Osteoblast (primary cell): ENCODE results near the gene CEBPA. TPM values are rescaled to one million over a fixed set of nuclear protein-coding genes. Genes with fewer than 3 reads are reported as not detected.

Experiments
- DNase-seq: peaks from one replicate; pipeline ENCODE4 v3.0.0; 2011; ENCODE audit warnings: low spot score, mixed read lengths; ENCODE audit not compliant: insufficient read length; ENCODE audit errors: missing footprints
- H2AFZ ChIP-seq: 2 replicates; pipeline ENCODE4 v1.6.0; 2011; ENCODE audit warnings: mild to moderate bottlenecking, low read length
- H3K27ac ChIP-seq: 2 replicates; pipeline ENCODE4 v1.5.1; 2011; ENCODE audit warnings: mild to moderate bottlenecking, low read depth, low read length, moderate library complexity
- H3K27me3 ChIP-seq: 2 replicates; pipeline ENCODE4 v1.6.0; 2012; ENCODE audit warnings: mild to moderate bottlenecking, control low read depth, inconsistent platforms, low read length, moderate library complexity; ENCODE audit not compliant: insufficient read depth
- H3K36me3 ChIP-seq: 2 replicates; pipeline ENCODE4 v1.5.1; 2011; ENCODE audit warnings: mild to moderate bottlenecking, low read length, control low read depth, moderate library complexity; ENCODE audit not compliant: insufficient read depth
- H3K4me1 ChIP-seq: 2 replicates; pipeline ENCODE4 v1.5.1; 2011; ENCODE audit warnings: mild to moderate bottlenecking, low read length, control low read depth, moderate library complexity; ENCODE audit not compliant: insufficient read depth
- H3K4me2 ChIP-seq: 2 replicates; pipeline ENCODE4 v1.6.0; 2011; ENCODE audit warnings: mild to moderate bottlenecking, low read length; ENCODE audit not compliant: insufficient read depth
- H3K4me3 ChIP-seq: fragments of 200-600 bp; sonication (generic); 3 replicates; pipeline ENCODE4 v1.5.1; 2012; ENCODE audit warnings: mild to moderate bottlenecking, low read length, inconsistent platforms; ENCODE audit not compliant: insufficient read depth
- H3K79me2 ChIP-seq: 2 replicates; pipeline ENCODE4 v1.6.0; 2012; ENCODE audit warnings: mild to moderate bottlenecking, low read length, control low read depth, inconsistent platforms; ENCODE audit not compliant: insufficient read depth
- H3K9me3 ChIP-seq: 2 replicates; pipeline ENCODE4 v1.5.1; 2011; ENCODE audit warnings: low read depth, low read length, control low read depth
- H4K20me1 ChIP-seq: 2 replicates; pipeline ENCODE4 v1.6.0; 2012; ENCODE audit warnings: mild to moderate bottlenecking, low read length, control low read depth; ENCODE audit not compliant: insufficient read depth
- total RNA-seq: library from RNA; depleted of rRNA; stranded (reverse); fragments of >200 nt; gene quantifications from 2 replicates; pipeline ENCODE4 v1.2.3, GENCODE V29; 2012
- TF ChIP-seq, protein P1 (sequence below): IDR thresholded peaks from 2 replicates; pipeline ENCODE4 v1.5.1; 2011; ENCODE audit warnings: mild to moderate bottlenecking, low read depth, low read length, moderate library complexity; ENCODE audit errors: extremely low read depth

The CEBPA gene
- total RNA-seq, 1 donor, result 3.6 TPM

DNA sequence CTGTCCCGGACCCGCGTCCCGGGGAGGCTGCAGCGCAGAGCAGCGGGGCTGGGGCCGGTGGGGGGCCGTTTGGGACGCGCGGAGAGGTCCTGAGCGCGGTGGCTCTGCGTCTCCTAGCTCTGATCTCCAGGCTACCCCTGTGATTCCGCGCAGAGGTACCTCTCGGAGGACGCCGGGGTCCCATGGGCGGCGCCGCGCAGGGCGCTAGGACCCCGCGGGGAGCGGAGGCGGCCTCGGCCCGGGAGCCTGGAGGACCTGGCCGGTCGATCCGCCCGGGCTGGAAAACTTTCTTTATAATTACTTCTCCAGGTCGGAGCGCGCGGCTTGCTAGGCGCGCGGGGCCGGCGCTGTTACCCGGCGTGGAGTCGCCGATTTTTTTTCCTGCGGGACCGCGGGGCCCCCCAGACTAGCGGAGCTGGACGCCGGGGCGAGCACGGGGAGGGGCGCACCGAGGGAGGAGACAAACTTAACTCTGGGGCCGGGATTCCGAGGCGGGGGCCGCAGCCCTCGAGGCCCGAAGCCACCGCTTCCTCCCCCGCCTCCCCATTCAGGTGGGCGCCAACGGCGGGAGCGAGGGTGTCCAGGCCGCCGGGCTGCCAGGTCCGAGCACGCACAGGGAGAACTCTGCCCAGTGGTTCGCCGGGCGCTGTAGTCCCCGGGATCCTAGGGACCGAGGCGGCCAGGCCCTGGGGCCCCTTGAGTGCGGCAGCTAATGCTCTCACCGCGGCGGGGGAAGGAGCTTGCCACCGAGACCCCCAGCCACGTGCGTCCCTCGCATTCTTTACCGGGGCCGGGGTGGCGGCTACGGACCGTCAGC lies 848 bp upstream of the CEBPA start:
- Histone ChIP-seq H3K79me2 (no peaks in the 10 kb centered on the region), H3K4me2 (peak overlapping the region; percentile 78), H3K27ac (no peak overlapping the region), H2AFZ (peak overlapping the region; percentile 65), H3K4me1 (peaks cover 4% of the 10 kb centered on the region), H4K20me1 (no peaks in the 10 kb centered on the region), H3K4me3 (peak overlapping the region; percentile 76), H3K9me3 (no peaks in the 10 kb centered on the region), H3K27me3 (peaks cover 52% of the 10 kb centered on the region), H3K36me3 (no peaks in the 10 kb centered on the region)
- TF ChIP-seq, protein P1, sequence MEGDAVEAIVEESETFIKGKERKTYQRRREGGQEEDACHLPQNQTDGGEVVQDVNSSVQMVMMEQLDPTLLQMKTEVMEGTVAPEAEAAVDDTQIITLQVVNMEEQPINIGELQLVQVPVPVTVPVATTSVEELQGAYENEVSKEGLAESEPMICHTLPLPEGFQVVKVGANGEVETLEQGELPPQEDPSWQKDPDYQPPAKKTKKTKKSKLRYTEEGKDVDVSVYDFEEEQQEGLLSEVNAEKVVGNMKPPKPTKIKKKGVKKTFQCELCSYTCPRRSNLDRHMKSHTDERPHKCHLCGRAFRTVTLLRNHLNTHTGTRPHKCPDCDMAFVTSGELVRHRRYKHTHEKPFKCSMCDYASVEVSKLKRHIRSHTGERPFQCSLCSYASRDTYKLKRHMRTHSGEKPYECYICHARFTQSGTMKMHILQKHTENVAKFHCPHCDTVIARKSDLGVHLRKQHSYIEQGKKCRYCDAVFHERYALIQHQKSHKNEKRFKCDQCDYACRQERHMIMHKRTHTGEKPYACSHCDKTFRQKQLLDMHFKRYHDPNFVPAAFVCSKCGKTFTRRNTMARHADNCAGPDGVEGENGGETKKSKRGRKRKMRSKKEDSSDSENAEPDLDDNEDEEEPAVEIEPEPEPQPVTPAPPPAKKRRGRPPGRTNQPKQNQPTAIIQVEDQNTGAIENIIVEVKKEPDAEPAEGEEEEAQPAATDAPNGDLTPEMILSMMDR, result no peak
- DNase-seq, result peak; percentile 96

DNA sequence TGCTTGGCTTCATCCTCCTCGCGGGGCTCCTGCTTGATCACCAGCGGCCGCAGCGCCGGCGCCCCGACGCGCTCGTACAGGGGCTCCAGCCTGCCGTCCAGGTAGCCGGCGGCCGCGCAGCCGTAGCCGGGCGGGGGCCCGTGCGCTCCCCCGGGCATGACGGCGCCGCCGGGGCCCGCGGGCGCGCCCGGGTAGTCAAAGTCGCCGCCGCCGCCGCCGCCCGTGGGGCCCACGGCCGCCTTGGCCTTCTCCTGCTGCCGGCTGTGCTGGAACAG lies 497 bp downstream of the CEBPA start:
- Histone ChIP-seq H4K20me1 (no peaks in the 10 kb centered on the region), H3K27ac (no peak overlapping the region), H3K79me2 (no peaks in the 10 kb centered on the region), H3K4me3 (peak overlapping the region; percentile 76), H3K36me3 (no peaks in the 10 kb centered on the region), H3K27me3 (peaks cover 59% of the 10 kb centered on the region), H3K4me2 (peak overlapping the region; percentile 66), H3K9me3 (no peaks in the 10 kb centered on the region), H3K4me1 (peaks cover 4% of the 10 kb centered on the region), H2AFZ (no peak overlapping the region)
- no peak for DNase-seq
- TF ChIP-seq, protein P1, result no peak

DNA sequence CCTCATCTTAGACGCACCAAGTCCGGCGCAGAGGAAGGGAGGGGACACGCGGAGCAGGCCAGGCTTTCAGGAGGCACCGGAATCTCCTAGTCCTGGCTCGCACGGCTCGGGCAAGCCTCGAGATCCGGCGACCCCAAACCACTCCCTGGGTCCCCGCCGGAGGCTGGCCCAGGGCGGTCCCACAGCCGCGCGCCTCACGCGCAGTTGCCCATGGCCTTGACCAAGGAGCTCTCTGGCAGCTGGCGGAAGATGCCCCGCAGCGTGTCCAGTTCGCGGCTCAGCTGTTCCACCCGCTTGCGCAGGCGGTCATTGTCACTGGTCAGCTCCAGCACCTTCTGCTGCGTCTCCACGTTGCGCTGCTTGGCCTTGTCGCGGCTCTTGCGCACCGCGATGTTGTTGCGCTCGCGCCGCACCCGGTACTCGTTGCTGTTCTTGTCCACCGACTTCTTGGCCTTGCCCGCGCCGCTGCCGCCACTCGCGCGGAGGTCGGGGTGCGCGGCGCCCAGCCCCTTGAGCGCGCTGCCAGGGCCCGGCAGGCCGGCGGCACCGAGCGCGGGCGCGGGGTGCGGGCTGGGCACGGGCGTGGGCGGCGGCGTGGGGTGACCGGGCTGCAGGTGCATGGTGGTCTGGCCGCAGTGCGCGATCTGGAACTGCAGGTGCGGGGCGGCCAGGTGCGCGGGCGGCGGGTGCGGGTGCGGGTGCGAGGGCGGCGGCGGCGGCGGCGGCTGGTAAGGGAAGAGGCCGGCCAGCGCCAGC lies 1.0 kb downstream of the CEBPA start:
- DNase-seq, result peak; percentile 78
- Histone ChIP-seq H3K27me3 (peaks cover 59% of the 10 kb centered on the region), H3K4me2 (no peak overlapping the region), H3K36me3 (no peaks in the 10 kb centered on the region), H4K20me1 (no peaks in the 10 kb centered on the region), H3K4me1 (peaks cover 4% of the 10 kb centered on the region), H3K4me3 (peak overlapping the region; percentile 25), H2AFZ (no peak overlapping the region), H3K9me3 (no peaks in the 10 kb centered on the region), H3K79me2 (no peaks in the 10 kb centered on the region), H3K27ac (no peak overlapping the region)
- TF ChIP-seq, protein P1, result no peak

DNA sequence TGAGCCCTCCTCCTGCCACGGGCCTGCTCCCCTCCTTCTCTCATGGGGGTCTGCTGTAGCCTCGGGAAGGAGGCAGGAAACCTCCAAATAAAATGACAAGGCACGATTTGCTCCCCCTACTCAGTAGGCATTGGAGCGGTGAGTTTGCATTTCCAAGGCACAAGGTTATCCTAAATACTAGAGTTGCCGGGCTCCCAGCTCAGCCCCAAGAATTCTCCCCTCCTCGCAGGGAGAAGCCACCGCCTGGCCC lies 1.5 kb downstream of the CEBPA start:
- no peak overlapping the region for H3K4me2 ChIP-seq

More for the DNA sequence above, 1.5 kb downstream of the CEBPA start:
- no peaks in the 10 kb centered on the region for H3K36me3 ChIP-seq
- H4K20me1 ChIP-seq, result no peaks in the 10 kb centered on the region
- no peaks in the 10 kb centered on the region for H3K79me2 ChIP-seq
- H3K4me3 ChIP-seq, result no peak overlapping the region
- TF ChIP-seq, protein P1, result no peak
- H3K27ac ChIP-seq, result no peak overlapping the region
- peaks cover 60% of the 10 kb centered on the region for H3K27me3 ChIP-seq
- peaks cover 4% of the 10 kb centered on the region for H3K4me1 ChIP-seq
- no peaks in the 10 kb centered on the region for H3K9me3 ChIP-seq
- no peak overlapping the region for H2AFZ ChIP-seq
- DNase-seq, result peak; percentile 62
